Stimulated activated CD4-positive, alpha-beta T cell treated with anti-CD3 and anti-CD28 coated beads, Interleukin-12 subunit alpha, Interleukin-12 subunit beta, amount 100 ng/mL, for 4 hours (primary cell): ENCODE results near the gene MSTN.

ENCODE experiments used
- DNase-seq: peaks from one replicate; pipeline ENCODE4 v3.0.0-alpha.2; 2020

MSTN gene

DNA sequence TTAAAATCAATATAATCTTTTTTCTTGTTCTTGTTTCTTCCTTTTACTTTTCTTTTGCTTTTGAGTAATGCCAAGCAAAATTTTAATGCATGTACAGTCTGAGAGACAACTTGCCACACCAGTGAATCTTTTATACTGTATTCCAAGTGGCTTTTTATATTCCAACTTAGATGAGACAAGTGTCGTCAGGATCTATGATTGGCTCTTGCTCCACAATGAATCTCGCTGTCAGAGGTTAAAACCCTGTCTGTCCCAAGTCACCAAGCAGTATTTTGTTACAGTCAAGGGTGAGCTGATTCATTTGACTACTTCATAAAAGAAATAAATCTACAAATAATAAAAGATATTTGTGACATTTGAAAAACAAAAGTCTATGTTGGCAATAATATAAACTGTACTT, at the start of gene MSTN:
MSTN (minus strand) TSS at position 129 of the 400 bp plus-strand sequence. CDS start 133 bp downstream, outside the sequence.
- DNase-seq = no peak

GRCh38 chr2:190111166-190111565, 48.6 kb upstream of the MSTN start:
- DNase-seq = no peak

GRCh38 chr2:190110699-190111098, 48.2 kb upstream of the MSTN start:
- DNase-seq = no peak

DNA sequence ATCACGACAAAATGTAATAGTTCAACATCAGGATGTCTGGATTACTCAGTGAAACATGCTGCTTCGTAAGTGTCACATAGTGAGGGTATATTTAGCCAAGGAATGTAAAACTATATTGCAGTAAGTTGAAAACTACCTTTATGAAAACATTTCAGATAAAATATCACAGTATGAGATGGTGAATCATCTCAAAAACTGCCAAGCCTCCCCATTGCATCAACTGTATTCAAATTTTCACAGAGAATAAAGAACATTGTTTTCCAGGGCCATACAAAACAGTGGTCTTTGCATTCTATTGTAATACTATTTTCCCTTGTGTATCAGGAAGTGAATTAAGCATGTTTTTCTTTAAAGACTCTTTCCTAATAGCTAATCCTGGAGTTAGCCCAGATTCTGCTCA, 47.6 kb upstream of the MSTN start:
- DNase-seq = no peak

GRCh38 chr2:190107409-190107808, 44.9 kb upstream of the MSTN start:
- no peak for DNase-seq

DNA sequence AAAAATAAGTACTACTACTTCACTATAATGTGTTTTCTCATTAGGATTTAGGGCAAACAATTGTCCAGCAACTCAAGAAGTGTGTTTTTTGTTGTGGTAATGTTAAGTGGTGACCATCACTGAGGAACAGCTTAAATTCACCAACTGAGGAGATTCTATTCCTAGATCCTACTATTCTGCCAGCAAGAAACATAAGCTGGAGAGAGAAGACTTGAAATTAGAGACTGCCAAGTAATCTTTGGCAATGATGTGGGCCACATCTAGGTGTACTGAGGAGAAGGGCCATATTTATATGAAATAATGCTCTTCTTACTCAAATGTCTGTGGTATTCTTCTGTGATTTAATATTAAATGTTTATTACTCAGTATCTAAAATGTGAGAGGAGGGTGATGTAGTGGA, 44.3 kb upstream of the MSTN start:
- no peak for DNase-seq

GRCh38 chr2:190105554-190105953, 43.0 kb upstream of the MSTN start:
- DNase-seq = no peak

- DNase-seq = no peak
Measured at GRCh38 chr2:190103144-190103543, 40.6 kb upstream of the MSTN start.

DNA sequence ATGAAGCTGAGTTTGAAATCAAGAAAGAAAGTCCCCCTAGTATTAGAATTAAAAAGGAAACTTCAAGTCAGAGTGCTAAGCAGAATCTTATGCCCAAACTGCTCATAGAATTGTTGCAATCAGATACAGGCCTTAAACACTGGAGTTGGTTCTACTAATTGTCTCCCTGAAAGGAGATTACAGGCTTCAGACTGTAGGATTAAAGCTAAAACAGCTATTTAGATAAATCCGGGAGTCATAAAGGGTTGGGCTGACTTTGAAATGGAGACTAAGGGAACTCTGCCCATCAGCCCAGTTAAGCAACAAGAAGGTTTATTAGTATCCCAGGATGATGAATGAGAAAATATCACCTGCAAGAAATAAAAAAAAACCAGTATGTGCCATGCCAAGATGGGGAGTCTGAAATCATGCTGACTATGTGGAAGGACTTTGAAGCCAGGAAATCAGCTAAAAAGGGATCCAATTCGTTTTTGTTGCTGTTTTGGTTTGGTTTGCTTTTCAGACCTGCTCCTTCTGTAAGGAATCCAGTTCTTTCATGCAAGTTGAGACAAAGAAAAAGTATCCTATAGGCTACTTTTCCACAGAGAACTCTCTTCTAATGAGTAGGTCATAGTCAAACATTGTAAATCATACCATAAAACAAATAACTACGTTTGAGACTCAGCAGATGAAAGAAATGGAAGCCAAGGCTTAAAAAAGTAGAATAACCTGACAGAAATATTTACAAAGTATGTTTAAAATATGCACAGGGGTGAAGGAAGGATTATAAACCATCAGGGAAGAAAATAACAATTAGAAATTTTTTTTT, 37.6 kb upstream of the MSTN start:
- DNase-seq = no peak

- DNase-seq = no peak
Measured at GRCh38 chr2:190098851-190099250, 36.3 kb upstream of the MSTN start.

DNA sequence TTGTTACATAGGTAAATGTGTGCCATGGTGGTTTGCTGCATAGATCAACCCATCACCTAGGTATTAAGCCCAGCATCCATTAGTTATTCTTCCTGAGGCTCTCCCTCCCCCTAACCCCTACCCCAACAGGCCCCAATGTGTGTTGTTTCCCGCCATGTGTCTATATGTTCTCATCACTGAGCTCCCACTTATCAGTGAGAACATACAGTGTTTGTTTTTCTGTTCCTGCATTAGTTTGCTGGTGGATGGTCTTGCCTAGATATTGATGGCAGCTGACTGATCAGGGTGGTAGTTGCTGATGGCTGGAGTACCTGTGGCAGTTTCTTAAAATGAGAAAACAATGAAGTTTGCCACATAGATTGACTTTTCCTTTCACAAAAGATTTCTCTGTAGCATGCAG, 34.6 kb upstream of the MSTN start:
- no peak for DNase-seq

DNA sequence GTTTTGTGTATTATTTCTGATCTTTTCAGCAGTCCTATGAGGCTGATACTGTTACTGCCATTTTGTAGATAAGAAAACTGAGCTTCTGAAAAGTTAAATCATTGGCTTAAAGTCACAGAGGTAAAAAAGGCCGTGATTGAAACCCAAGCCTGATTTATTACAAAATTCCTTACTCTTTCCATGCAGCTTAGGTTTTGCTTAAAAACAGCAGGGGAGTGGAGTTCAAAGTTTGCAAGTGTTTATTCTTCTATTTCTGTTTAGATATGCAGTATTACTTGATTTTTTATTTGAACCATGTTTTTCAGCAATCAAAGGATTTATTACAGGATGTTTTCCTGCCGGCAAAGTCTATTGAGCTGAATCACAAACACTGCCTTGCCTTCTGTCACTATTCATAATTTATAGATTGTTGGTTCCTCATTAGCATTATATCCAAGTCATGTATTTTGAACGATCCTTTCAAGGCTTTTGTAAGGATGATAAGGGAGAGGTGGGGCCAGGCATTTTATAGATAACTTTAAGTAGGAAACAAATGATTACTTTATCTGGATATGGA, 31.9 kb upstream of the MSTN start:
- DNase-seq = no peak

DNA sequence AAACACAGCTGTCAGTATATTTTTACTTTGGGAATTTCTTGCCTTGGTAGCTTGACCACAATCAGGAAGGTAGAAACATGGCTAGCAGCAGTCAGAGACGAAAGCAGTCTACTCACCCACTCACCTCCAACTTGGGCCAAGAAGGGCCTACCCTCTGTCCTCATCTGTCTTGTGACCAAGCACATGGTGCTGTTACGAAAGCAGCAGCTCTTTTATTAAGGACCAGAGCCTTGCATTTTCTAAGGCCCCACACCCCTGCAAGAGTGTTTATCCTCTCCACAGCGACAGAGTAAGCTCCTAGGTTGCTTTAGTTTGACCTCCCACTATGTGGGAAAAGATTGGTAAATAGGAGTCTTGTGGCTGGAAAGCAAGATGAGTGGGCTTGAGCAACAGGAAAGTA, 31.3 kb upstream of the MSTN start:
- no peak for DNase-seq

- DNase-seq = no peak
Measured at GRCh38 chr2:190090148-190090547, 27.6 kb upstream of the MSTN start.

DNA sequence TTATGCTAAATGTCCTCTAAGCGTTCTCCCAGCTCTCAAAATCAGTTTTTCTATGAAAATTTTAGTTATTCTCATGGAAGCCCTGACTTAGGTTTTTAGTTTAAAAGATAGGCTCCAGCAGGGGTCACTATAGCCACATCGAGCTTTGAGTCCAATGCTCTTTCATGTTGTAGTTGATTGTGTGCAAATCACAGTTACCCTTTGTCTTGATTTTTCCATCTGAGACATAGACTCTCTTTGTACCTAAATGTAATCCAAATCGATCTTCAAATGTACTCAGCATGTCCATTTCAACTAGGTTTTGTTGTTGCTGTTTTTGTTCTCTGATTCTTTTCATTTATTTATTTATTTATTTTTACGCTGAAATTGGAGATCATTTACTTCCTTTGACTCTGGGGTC, 26.4 kb upstream of the MSTN start:
- peak; percentile 3 for DNase-seq

- no peak for DNase-seq
Measured at GRCh38 chr2:190084704-190085103, 22.2 kb upstream of the MSTN start.

DNA sequence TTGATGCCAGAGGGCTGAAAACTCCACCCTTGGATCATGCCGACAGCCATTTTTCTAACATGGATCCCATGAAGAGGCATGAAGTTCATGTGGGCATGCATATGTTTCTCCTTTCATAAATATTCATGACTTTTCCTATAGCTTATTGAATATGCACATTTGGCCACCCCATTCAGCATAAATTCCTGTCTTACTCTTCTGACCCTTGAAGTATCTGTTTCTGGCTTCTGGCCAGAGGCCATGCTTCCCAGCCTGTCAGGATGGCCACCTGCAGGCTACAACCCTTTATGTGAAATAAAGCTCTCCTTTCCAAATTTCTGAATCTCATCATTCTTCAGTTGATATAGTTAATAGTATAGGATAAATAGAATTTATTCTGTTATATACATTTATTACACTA, 19.6 kb upstream of the MSTN start:
- no peak for DNase-seq

DNA sequence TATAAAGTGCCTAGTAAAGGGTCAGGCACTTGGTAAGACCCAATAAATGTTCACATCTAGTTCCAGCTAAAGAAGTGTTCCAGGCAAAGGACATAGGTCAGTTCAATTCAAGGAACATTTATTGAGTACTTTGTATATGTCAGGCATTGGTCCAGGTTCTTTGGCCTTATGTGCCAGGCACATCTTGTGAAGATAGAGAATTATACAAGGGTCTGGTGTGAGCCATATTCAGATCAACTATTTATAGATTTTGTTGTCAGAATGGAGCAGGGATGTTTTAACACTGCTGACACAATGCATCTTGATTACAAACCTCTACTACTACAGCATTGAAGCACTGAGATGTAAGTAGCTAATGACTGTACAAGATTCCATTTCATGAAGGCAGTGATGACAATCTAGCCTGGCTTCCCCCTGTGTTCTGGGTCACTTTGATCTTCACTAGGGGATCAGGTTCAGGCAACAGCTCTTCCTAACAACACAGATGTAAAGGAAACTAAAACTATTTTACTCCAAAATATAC, 18.1 kb upstream of the MSTN start:
- no peak for DNase-seq

DNA sequence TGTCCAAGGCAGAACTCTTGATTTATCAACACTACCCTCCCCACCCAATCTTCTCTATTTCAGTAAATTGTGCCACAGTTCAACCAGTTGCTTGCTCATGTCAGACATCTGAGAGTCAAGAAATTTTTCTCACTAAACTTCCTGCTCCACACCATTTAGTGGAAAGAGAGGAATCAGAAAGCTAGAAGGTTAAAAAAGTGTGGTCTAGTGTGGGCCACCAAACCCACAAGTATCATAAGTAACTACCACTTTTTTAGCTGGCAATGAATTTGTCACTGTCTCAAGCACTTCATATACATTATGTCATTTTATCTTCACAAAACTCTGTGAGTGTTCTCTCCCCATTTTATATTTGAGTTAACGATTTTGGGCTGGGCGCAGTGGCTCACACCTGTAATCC, 16.6 kb upstream of the MSTN start:
- no peak for DNase-seq

GRCh38 chr2:190075623-190076022, 13.1 kb upstream of the MSTN start:
- no peak for DNase-seq

- DNase-seq = peak; percentile 1
Measured at GRCh38 chr2:190069936-190070696, 7.6 kb upstream of the MSTN start.

GRCh38 chr2:190068764-190069163, 6.2 kb upstream of the MSTN start:
- DNase-seq = no peak

DNA sequence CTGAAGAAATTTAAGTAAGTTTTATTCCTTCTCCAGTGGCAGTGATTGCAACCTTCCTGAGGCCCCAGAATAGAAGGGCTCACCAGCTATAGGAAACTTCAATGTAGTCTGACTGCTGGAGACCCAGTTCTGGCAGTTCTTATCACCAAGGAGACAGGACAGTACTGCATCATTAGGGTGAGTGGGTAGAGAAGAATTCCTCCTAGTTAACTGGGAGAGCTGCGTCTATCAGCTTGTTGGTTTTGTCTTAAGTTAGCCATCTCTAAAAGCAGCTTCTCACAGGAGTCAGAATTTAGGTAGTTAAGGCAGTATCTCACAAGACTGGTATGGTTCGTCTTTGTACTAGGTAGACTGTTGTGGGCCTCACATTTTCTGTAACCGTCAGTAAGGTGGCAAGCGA, 3.3 kb upstream of the MSTN start:
- no peak for DNase-seq

DNA sequence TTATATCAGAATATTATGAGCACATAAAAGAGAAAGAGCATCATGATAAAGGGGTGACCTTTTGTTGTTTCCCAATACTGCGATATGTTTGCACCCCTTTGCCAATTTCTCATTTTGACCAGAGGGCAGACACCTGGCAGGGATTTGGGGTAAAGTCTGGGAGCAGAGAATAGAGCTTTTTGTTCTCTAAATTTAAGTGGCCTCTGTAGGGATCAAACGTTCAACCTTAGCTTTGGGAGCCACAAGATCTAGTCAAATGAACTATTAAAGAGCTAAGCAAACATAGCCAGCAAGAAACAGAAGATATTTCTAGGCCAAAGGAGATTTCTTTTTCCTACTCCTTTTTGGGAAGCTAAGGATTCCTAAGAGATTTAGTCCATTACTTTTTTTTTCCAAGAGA, 1.1 kb upstream of the MSTN start:
- DNase-seq = no peak
